A549 treated with AZD2906 at 1 μM for 4 hours (cell line): ENCODE results near the gene TMEM174. TPM values are rescaled to one million over a fixed set of nuclear protein-coding genes. Genes with fewer than 3 reads are reported as not detected.

Experiments
- total RNA-seq: library from RNA; stranded (reverse); fragments of 200-300 nt; extraction: Qiagen RNA extraction; gene quantifications from 5 replicates; pipeline ENCODE4 v1.2.3, GENCODE V29; 2022

TMEM174 gene, protein sequence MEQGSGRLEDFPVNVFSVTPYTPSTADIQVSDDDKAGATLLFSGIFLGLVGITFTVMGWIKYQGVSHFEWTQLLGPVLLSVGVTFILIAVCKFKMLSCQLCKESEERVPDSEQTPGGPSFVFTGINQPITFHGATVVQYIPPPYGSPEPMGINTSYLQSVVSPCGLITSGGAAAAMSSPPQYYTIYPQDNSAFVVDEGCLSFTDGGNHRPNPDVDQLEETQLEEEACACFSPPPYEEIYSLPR
- total RNA-seq, result not detected in 5 replicates

DNA sequence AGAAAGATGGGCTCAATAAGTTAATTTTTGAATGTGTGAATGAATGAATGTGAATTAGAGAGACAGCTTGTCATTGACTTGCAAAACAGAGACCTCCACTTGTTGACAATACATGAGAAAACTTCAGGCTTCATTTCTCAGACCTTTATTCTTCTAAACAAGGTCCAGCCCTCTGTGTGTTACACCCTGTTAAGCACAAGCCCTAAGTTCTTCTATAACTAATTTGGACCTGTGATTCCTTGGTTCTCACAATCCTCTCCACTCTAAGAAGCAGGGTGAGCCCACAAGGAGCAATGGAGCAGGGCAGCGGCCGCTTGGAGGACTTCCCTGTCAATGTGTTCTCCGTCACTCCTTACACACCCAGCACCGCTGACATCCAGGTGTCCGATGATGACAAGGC is at the start of gene TMEM174:
Gene TMEM174 (plus strand): TSS at position 243 of the 400 bp plus-strand sequence. CDS start 51 bp downstream, at position 294.

Other genes starting within 250 kb of the TMEM174 start
- gene FCHO2, start 217.2 kb upstream of the TMEM174 start, total RNA-seq, result 14.2 to 16.0 TPM (median 15.4 TPM) in 5 replicates
- gene TMEM171, start 52.6 kb upstream of the TMEM174 start, total RNA-seq, result 4.0 to 5.8 TPM (median 4.7 TPM) in 5 replicates